Stomach smooth muscle (tissue), 2 donors: ENCODE data around the gene TMEM209.

Source experiments
- H3K27ac ChIP-seq: one replicate; pipeline ENCODE4 v1.7.0; 2013; ENCODE audit warnings: mild to moderate bottlenecking, low read length, inconsistent platforms
- H3K27me3 ChIP-seq, 2 donors: one replicate each; pipeline ENCODE4 v1.7.0; 2013; ENCODE audit warnings: low read length in 2 of 2; ENCODE audit not compliant: insufficient read depth in 2 of 2, control insufficient read depth in 1 of 2
- H3K36me3 ChIP-seq, 2 donors: one replicate each; pipeline ENCODE4 v1.7.0; 2013; ENCODE audit warnings: low read length in 2 of 2; ENCODE audit not compliant: control insufficient read depth in 2 of 2, insufficient read depth in 2 of 2
- H3K4me1 ChIP-seq: one replicate; pipeline ENCODE4 v1.7.0; 2013; ENCODE audit warnings: low read length; ENCODE audit not compliant: control insufficient read depth, insufficient read depth
- H3K4me3 ChIP-seq, 2 donors: one replicate each; pipeline ENCODE4 v1.7.0; 2013; ENCODE audit warnings: low read length in 2 of 2
- H3K9ac ChIP-seq, 2 donors: one replicate each; pipeline ENCODE4 v1.7.0; 2013; ENCODE audit warnings: low read length in 2 of 2, mild to moderate bottlenecking in 1 of 2
- H3K9me3 ChIP-seq, 2 donors: one replicate each; pipeline ENCODE4 v1.7.0; 2013; ENCODE audit warnings: low read length in 2 of 2; ENCODE audit not compliant: control insufficient read depth in 2 of 2
- donor health status: healthy.
- donor health status: Pancreatic carcinoma.

TMEM209 gene

GRCh38 chr7:130174237-130174959 lies 30.8 kb downstream of the TMEM209 start:
- Histone ChIP-seq H3K9ac (no peak overlapping the region), H3K9me3 (no peaks in the 10 kb centered on the region), H3K4me3 (no peak overlapping the region), H3K27me3 (no peaks in the 10 kb centered on the region), H3K36me3 (peaks cover 10 to 12% of the 10 kb centered on the region in 2 donors), H3K27ac (no peak overlapping the region), H3K4me1 (no peaks in the 10 kb centered on the region)

GRCh38 chr7:130162196-130162595 lies 43.0 kb downstream of the TMEM209 start:
- H3K27ac ChIP-seq = no peak overlapping the region
- no peak overlapping the region for H3K4me3 ChIP-seq
- no peaks in the 10 kb centered on the region for H3K4me1 ChIP-seq
- peaks cover 10 to 30% of the 10 kb centered on the region in 2 donors for H3K36me3 ChIP-seq
- H3K9ac ChIP-seq = no peak overlapping the region
- no peaks in the 10 kb centered on the region for H3K27me3 ChIP-seq
- H3K9me3 ChIP-seq = peaks cover 2 to 4% of the 10 kb centered on the region in 2 donors

DNA sequence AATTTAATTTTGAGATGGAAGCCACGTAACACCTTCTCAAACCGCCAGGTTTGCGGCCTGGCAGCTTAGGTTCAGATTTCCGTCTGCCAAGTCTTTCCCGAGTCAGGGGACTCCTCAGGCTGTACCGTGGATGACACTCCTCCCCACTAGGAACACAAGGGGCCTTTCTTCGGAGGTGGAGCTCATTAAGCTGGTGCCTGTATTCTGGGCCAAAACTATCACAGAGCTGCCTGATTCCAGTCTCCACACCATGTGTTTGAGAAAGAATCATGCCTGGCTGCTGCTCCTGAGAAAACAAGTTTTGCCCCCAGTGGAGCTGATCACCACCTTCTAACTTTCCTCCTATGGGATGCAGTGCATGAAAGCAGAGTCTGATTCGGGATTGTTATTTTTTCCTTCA lies 44.8 kb downstream of the TMEM209 start:
- H3K4me1 ChIP-seq = no peaks in the 10 kb centered on the region
- no peak overlapping the region for H3K9ac ChIP-seq
- peaks cover 10 to 30% of the 10 kb centered on the region in 2 donors for H3K36me3 ChIP-seq
- no peak overlapping the region for H3K27ac ChIP-seq
- H3K27me3 ChIP-seq = no peaks in the 10 kb centered on the region
- H3K9me3 ChIP-seq = peaks cover 5 to 8% of the 10 kb centered on the region in 2 donors
- no peak overlapping the region for H3K4me3 ChIP-seq

GRCh38 chr7:130160023-130160422 lies 45.2 kb downstream of the TMEM209 start:
- Histone ChIP-seq H3K9ac (no peak overlapping the region), H3K9me3 (peaks cover 5 to 8% of the 10 kb centered on the region in 2 donors), H3K27me3 (no peaks in the 10 kb centered on the region), H3K27ac (no peak overlapping the region), H3K4me3 (no peak overlapping the region), H3K4me1 (no peaks in the 10 kb centered on the region), H3K36me3 (peaks cover 10 to 29% of the 10 kb centered on the region in 2 donors)

- no peak overlapping the region for H3K4me3 ChIP-seq
- H3K36me3 ChIP-seq = peaks cover 10 to 19% of the 10 kb centered on the region in 2 donors
- no peak overlapping the region for H3K9ac ChIP-seq
- no peak overlapping the region for H3K27ac ChIP-seq
- no peaks in the 10 kb centered on the region for H3K27me3 ChIP-seq
- H3K4me1 ChIP-seq = no peaks in the 10 kb centered on the region
- H3K9me3 ChIP-seq = peaks cover 5 to 8% of the 10 kb centered on the region in 2 donors
Observed at GRCh38 chr7:130157700-130158099, 47.5 kb downstream of the TMEM209 start.

GRCh38 chr7:130156140-130156539 lies 49.1 kb downstream of the TMEM209 start:
- Histone ChIP-seq H3K4me3 (no peak overlapping the region), H3K9ac (no peak overlapping the region), H3K27ac (no peak overlapping the region), H3K36me3 (peaks cover 4 to 8% of the 10 kb centered on the region in 2 donors), H3K27me3 (no peaks in the 10 kb centered on the region), H3K4me1 (no peaks in the 10 kb centered on the region), H3K9me3 (peaks cover 5 to 8% of the 10 kb centered on the region in 2 donors)

DNA sequence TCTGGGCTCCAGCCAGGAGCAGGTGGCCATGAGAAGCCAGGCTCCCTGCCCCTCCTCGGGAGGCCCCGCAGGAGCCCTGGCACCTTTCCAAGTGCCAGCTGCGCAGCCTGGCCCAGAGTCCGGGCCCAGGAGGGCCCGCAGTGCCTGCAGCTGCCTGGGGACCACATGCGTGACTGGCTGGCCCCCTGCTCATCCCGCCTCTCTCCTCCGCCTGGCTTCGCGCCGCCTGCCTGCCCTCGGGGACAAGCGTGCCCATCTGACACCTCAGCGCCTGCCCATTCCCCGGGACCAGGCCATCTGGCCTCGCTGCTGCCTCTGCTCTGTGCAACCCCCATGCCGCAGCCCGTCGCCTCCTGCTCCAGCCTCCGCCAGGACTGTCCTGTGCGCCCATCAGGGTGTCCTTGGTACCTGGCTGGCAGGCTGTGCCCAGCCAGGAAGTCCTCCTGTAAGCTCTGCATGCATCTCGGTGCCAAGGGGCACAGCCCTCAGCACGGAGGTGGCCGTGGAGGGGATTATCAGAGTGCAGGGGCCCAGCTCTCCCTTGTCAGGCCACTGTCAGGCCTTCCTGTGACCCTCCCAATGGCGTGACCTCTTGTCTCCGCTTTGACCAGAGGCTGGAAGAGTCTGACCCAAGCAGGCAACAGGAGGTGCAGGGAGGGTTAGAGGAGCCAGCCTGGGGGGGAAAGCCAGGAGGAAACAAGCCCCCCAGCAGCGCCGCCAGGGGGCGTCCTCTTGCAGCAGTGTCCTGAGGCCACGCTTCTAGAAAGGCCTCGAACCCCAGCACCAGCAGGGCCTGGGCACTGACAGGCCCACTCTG lies 50.5 kb downstream of the TMEM209 start:
- Histone ChIP-seq H3K4me3 (no peak overlapping the region), H3K9me3 (peaks cover 2 to 5% of the 10 kb centered on the region in 2 donors), H3K4me1 (no peaks in the 10 kb centered on the region), H3K9ac (no peak overlapping the region), H3K27me3 (no peaks in the 10 kb centered on the region), H3K27ac (no peak overlapping the region), H3K36me3 (no peaks in the 10 kb centered on the region)

DNA sequence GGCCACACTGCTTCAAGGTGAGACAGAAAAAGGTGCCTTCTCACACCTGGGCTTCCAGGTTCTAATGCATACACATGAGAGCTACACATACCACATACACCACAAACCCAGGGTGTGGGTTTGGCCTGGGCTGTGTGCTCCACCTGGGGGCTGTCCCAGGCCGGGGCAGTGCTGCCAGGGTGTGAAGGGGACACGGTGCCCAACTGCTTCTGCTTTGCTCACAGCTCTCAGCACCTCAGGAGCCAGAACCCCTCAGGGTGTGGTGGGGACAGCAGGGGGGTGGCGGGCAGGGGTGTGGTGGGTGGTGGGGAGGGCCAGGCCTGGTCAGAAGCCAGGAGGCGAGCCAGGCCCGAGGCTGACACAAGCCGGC lies 51.1 kb downstream of the TMEM209 start:
- Histone ChIP-seq H3K4me3 (no peak overlapping the region), H3K9me3 (peaks cover 2 to 5% of the 10 kb centered on the region in 2 donors), H3K9ac (no peak overlapping the region), H3K36me3 (no peaks in the 10 kb centered on the region), H3K4me1 (no peaks in the 10 kb centered on the region), H3K27ac (no peak overlapping the region), H3K27me3 (no peaks in the 10 kb centered on the region)

- no peak overlapping the region for H3K27ac ChIP-seq
- no peak overlapping the region for H3K4me3 ChIP-seq
- H3K9ac ChIP-seq = no peak overlapping the region
- H3K9me3 ChIP-seq = peaks cover 2 to 5% of the 10 kb centered on the region in 2 donors
- no peaks in the 10 kb centered on the region for H3K36me3 ChIP-seq
- H3K27me3 ChIP-seq = no peaks in the 10 kb centered on the region
- H3K4me1 ChIP-seq = no peaks in the 10 kb centered on the region
Observed at GRCh38 chr7:130153211-130153908, 51.8 kb downstream of the TMEM209 start.

GRCh38 chr7:130152493-130153210 lies 52.6 kb downstream of the TMEM209 start:
- no peak overlapping the region for H3K9ac ChIP-seq
- no peaks in the 10 kb centered on the region for H3K27me3 ChIP-seq
- no peak overlapping the region for H3K4me3 ChIP-seq
- H3K9me3 ChIP-seq = peaks cover 2 to 5% of the 10 kb centered on the region in 2 donors
- no peaks in the 10 kb centered on the region for H3K36me3 ChIP-seq
- H3K27ac ChIP-seq = no peak overlapping the region
- no peaks in the 10 kb centered on the region for H3K4me1 ChIP-seq
